Endothelial cell of umbilical vein (primary cell): Measurements from ENCODE around the gene SLC22A17.

ENCODE experiments used
- MYC ChIP-seq: IDR thresholded peaks from one replicate; pipeline ENCODE4 v1.6.1; 2011; ENCODE audit warnings: mild to moderate bottlenecking, low read depth, low read length
- POLR2A ChIP-seq: IDR thresholded peaks from 2 replicates; pipeline ENCODE4 v1.6.1; 2012; ENCODE audit warnings: low read depth, mild to moderate bottlenecking, control low read depth, low read length
- TF ChIP-seq, protein P1 (sequence below), 2 donors: IDR thresholded peaks; 1 replicate in 1 of 2; 2 replicates in 1 of 2; pipeline ENCODE4 v1.5.1; 2011; ENCODE audit warnings: low read length in 2 of 2, mild to moderate bottlenecking in 2 of 2, moderate library complexity in 2 of 2, control low read depth in 1 of 2, inconsistent platforms in 1 of 2, low read depth in 1 of 2; ENCODE audit not compliant: insufficient read depth in 1 of 2; ENCODE audit errors: extremely low read depth in 1 of 2

DNA sequence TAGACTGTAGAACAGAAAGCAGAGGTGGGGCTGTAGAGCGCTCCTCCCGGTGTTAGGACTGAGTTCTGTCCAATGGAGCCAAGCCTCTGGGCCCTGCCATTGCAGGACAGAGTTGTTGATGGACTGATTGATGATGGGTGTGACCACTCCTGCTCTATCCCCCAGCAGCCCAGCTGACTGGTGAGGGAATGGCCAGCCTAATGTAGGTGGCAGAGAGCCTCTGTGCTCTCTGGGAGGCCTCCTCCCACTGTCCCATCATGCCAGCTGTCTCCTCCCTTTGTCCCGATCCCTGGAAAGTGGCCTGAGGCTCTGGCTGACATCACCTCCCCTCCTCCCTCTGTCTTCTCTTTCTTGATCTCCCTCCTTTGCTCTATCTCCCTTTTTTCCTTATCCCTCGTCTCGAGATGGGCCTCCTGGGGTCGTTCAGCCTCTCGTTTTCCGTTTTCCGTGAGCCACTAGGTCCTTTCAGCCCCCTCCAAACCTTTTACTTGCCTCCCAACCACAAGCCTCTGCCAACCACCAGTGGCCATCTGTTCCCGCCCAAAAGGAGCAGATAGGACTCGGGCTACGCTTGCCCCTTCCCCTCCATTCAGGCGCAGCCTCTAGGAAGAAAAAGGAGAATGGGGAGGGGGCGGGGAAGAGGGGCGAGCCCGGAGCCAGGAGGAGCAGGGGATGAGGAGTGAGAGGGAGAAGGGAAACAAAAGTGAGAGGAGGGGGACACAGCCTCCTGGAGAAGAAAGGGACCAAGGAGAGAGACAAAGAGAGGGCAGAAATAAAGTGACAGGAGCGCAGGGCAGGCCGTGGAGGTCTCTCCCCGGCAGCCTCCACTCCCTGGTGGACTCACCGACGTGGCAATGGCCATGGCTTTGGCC lies 11.7 kb upstream of the SLC22A17 start:
- TF ChIP-seq, protein P1, sequence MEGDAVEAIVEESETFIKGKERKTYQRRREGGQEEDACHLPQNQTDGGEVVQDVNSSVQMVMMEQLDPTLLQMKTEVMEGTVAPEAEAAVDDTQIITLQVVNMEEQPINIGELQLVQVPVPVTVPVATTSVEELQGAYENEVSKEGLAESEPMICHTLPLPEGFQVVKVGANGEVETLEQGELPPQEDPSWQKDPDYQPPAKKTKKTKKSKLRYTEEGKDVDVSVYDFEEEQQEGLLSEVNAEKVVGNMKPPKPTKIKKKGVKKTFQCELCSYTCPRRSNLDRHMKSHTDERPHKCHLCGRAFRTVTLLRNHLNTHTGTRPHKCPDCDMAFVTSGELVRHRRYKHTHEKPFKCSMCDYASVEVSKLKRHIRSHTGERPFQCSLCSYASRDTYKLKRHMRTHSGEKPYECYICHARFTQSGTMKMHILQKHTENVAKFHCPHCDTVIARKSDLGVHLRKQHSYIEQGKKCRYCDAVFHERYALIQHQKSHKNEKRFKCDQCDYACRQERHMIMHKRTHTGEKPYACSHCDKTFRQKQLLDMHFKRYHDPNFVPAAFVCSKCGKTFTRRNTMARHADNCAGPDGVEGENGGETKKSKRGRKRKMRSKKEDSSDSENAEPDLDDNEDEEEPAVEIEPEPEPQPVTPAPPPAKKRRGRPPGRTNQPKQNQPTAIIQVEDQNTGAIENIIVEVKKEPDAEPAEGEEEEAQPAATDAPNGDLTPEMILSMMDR (IDR thresholded peaks at IDR 0.05; ENCODE audit: extremely low read depth in 1 of 2, insufficient read depth in 1 of 2, low read depth in 1 of 2, low read length in 2 of 2): no peak
- TF ChIP-seq MYC (no peak), POLR2A (no peak)
